Neuron (in vitro differentiated cells): Measurements from ENCODE around the gene ADAMTS6.

Experiments
- H2AFZ ChIP-seq: one replicate; pipeline ENCODE4 v1.6.1; 2013; ENCODE audit warnings: low read depth, mild to moderate bottlenecking, inconsistent platforms, low read length, moderate library complexity
- H3K27me3 ChIP-seq: one replicate; pipeline ENCODE4 v1.6.1; 2013; ENCODE audit warnings: low read length; ENCODE audit not compliant: insufficient read depth
- H3K36me3 ChIP-seq: one replicate; pipeline ENCODE4 v1.6.1; 2013; ENCODE audit warnings: low read length; ENCODE audit not compliant: insufficient read depth
- H3K4me1 ChIP-seq: one replicate; pipeline ENCODE4 v1.6.1; 2013; ENCODE audit warnings: low read length; ENCODE audit not compliant: insufficient read depth
- H3K4me3 ChIP-seq: 2 replicates; pipeline ENCODE4 v1.5.1; 2013; ENCODE audit warnings: mild to moderate bottlenecking, low read length, moderate library complexity
- H3K9me3 ChIP-seq: one replicate; pipeline ENCODE4 v1.6.1; 2013; ENCODE audit warnings: low read length

Gene ADAMTS6

DNA sequence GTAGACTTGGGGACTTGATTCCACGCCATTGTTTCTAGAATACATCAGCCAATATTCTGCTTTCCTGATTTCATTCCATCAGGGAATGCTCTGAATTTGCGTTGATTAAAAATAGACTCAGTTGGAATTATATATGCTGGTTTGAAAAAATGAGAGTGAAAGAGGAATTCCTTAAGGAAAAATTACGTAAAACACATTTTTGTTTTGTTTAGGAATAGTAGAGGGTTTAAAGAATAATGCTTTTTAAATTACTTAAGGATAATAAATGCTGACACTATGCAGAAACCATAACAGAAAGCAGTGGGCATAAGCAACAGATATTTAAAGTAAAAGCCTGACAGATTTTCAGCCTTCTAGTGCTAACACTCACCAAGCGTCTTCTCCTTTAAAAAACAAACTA, 235.0 kb downstream of the ADAMTS6 start:
- H2AFZ ChIP-seq = no peak overlapping the region
- no peak overlapping the region for H3K4me3 ChIP-seq
- H3K4me1 ChIP-seq = no peaks in the 10 kb centered on the region
- no peaks in the 10 kb centered on the region for H3K9me3 ChIP-seq
- H3K27me3 ChIP-seq = no peaks in the 10 kb centered on the region
- no peaks in the 10 kb centered on the region for H3K36me3 ChIP-seq

GRCh38 chr5:65244031-65244430, 237.7 kb downstream of the ADAMTS6 start:
- Histone ChIP-seq H3K27me3 (no peaks in the 10 kb centered on the region), H3K9me3 (no peaks in the 10 kb centered on the region), H3K4me1 (no peaks in the 10 kb centered on the region), H3K36me3 (no peaks in the 10 kb centered on the region), H2AFZ (no peak overlapping the region), H3K4me3 (no peak overlapping the region)

DNA sequence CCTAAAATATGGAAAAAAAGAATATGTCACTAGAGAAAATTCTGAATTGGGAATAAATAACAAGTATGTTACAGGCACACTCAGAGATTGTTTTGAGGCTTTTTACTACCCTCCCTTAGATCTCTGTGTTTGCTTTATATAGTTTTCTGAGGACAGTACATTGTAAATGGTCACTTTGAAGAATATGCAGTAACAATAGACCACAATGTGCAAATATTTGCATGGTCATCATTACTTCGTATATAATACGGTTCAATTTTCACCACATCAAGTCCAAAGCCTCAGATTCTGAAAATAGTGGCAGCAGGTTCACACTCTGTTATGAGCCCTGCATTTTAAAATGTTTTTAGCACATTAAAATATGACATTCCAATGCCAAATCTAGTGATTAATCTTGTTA, 238.6 kb downstream of the ADAMTS6 start:
- Histone ChIP-seq H3K36me3 (no peaks in the 10 kb centered on the region), H3K4me3 (no peak overlapping the region), H3K27me3 (no peaks in the 10 kb centered on the region), H2AFZ (no peak overlapping the region), H3K9me3 (no peaks in the 10 kb centered on the region), H3K4me1 (no peaks in the 10 kb centered on the region)

- H3K4me1 ChIP-seq = no peaks in the 10 kb centered on the region
- H3K27me3 ChIP-seq = no peaks in the 10 kb centered on the region
- H3K4me3 ChIP-seq = no peak overlapping the region
- no peaks in the 10 kb centered on the region for H3K9me3 ChIP-seq
- H3K36me3 ChIP-seq = no peaks in the 10 kb centered on the region
- H2AFZ ChIP-seq = no peak overlapping the region
These were observed 251.9 kb downstream of the ADAMTS6 start for GRCh38 chr5:65229841-65230240.

DNA sequence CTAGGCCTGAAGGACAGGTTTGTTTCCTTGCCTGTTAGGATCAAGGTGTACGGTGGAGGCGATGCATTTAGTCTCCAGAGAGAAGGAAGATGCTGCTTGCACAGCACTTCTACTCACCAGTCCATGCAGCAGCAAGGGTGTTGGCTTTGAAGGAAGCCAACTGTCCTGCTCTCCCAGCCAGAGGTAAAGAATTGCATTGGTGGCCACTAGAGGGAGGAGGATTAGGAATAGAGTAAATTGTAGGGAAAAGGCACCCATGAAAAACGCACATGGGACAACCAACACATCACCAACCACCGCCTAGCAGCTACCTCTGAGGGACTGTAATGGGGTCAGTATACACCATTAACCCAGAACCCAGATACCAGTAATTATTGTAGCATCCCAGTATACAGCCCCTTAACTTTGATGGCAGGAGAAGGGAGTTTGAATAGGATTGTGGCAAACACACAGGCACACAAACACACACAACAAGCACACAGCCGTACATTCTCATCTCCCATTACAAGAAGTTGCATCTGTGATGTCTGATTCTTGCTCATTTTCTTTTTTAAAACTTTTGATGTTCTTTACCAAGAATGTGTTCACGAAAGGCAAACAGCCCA, 267.7 kb downstream of the ADAMTS6 start:
- no peak overlapping the region for H2AFZ ChIP-seq
- H3K4me3 ChIP-seq = no peak overlapping the region
- H3K27me3 ChIP-seq = no peaks in the 10 kb centered on the region
- no peaks in the 10 kb centered on the region for H3K36me3 ChIP-seq
- no peaks in the 10 kb centered on the region for H3K9me3 ChIP-seq
- H3K4me1 ChIP-seq = no peaks in the 10 kb centered on the region

DNA sequence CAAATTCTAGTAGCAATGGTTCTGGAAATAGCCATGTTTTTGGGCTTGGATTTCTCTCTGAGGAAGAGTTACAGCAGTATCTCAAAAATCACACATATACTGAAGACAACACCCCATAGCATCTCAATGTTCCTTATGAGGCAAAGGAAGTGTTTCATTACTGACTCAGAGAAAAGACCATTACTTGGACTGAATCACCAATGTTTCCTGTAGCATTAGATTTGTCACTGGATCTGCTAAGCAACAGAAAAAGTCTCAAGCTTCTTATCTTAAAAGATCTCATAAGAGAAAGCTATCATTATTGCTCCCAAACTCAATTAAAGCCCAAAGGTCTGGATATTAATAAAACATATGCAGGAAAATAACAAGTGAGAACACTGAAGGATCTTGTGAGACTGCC, 272.4 kb downstream of the ADAMTS6 start:
- no peak overlapping the region for H2AFZ ChIP-seq
- H3K9me3 ChIP-seq = no peaks in the 10 kb centered on the region
- H3K4me1 ChIP-seq = no peaks in the 10 kb centered on the region
- no peak overlapping the region for H3K4me3 ChIP-seq
- H3K27me3 ChIP-seq = no peaks in the 10 kb centered on the region
- H3K36me3 ChIP-seq = no peaks in the 10 kb centered on the region

DNA sequence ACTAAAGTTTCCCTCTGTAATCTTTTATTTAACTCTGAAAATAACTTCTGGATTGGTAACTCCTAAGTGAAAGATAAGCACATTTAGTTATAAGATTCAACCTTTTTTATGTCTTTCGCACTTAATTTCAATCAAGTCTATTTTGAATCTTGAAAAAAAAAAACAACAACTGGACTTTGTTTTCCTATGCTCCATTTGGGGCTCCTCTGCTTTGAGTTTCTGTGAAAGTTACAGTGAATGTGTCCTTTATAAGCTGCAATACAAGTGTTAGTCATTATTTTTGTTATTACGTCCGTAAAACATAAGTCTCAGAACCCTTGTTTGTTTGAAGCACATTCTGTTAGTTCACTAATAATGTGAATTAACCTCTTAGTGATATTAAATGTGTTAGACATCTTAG, 276.8 kb downstream of the ADAMTS6 start:
- Histone ChIP-seq H3K9me3 (no peaks in the 10 kb centered on the region), H3K4me3 (no peak overlapping the region), H2AFZ (no peak overlapping the region), H3K27me3 (no peaks in the 10 kb centered on the region), H3K4me1 (no peaks in the 10 kb centered on the region), H3K36me3 (no peaks in the 10 kb centered on the region)

- Histone ChIP-seq H3K4me3 (no peak overlapping the region), H3K27me3 (no peaks in the 10 kb centered on the region), H3K36me3 (no peaks in the 10 kb centered on the region), H3K4me1 (no peaks in the 10 kb centered on the region), H3K9me3 (no peaks in the 10 kb centered on the region), H2AFZ (no peak overlapping the region)
These were observed 278.0 kb downstream of the ADAMTS6 start for GRCh38 chr5:65203746-65204145.

- H3K4me1 ChIP-seq = no peaks in the 10 kb centered on the region
- H3K27me3 ChIP-seq = no peaks in the 10 kb centered on the region
- no peak overlapping the region for H3K4me3 ChIP-seq
- no peaks in the 10 kb centered on the region for H3K9me3 ChIP-seq
- H2AFZ ChIP-seq = no peak overlapping the region
- H3K36me3 ChIP-seq = no peaks in the 10 kb centered on the region
These were observed 281.6 kb downstream of the ADAMTS6 start for GRCh38 chr5:65199993-65200675.

- no peak overlapping the region for H2AFZ ChIP-seq
- H3K36me3 ChIP-seq = no peaks in the 10 kb centered on the region
- no peak overlapping the region for H3K4me3 ChIP-seq
- no peaks in the 10 kb centered on the region for H3K4me1 ChIP-seq
- no peaks in the 10 kb centered on the region for H3K9me3 ChIP-seq
- no peaks in the 10 kb centered on the region for H3K27me3 ChIP-seq
These were observed 283.1 kb downstream of the ADAMTS6 start for GRCh38 chr5:65198456-65199120.

GRCh38 chr5:65197531-65198455, 283.9 kb downstream of the ADAMTS6 start:
- H3K4me3 ChIP-seq = no peak overlapping the region
- H2AFZ ChIP-seq = no peak overlapping the region
- no peaks in the 10 kb centered on the region for H3K4me1 ChIP-seq

DNA sequence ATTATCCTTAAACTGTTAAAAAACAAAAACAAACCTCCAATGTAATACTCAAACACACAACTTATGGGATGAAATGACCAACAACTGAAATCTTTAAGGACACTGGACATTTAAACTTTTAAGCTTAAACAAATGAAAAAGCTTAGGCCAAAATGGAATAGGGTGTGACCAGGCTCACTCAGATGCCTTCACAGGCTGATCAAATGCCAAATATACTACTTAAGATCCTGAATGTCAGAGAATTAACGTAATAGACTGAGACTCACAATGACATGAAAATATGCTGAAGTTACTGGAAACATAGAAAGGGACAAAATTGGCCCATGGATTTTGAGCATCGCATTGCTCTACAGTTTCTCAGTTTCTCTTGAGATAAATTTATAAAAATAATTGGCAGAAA, 286.8 kb downstream of the ADAMTS6 start:
- Histone ChIP-seq H2AFZ (no peak overlapping the region), H3K4me3 (no peak overlapping the region)

More at GRCh38 chr5:65197531-65198455, 283.9 kb downstream of the ADAMTS6 start:
- no peaks in the 10 kb centered on the region for H3K9me3 ChIP-seq
- no peaks in the 10 kb centered on the region for H3K27me3 ChIP-seq
- no peaks in the 10 kb centered on the region for H3K36me3 ChIP-seq

DNA sequence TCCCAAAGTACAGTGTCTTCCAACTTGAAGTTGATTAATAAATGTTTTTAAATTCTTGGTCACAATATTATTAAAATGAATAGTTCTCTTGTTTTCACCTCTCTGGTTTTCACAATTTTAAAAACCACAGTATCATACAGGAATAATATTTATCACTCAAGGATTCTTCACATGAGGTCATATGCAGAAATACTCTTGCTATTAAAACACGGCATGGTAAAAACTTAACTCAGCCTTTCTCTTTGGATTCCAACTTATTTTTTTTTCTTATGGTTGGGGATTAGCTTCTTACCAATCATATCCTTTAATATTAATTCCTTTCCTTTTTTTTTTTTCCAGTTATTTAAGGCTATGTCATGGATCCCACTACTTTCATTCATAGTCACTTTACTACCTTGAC, 289.4 kb downstream of the ADAMTS6 start:
- no peaks in the 10 kb centered on the region for H3K4me1 ChIP-seq
- no peak overlapping the region for H2AFZ ChIP-seq
- H3K36me3 ChIP-seq = no peaks in the 10 kb centered on the region
- no peaks in the 10 kb centered on the region for H3K27me3 ChIP-seq
- no peak overlapping the region for H3K4me3 ChIP-seq
- H3K9me3 ChIP-seq = no peaks in the 10 kb centered on the region

More for the DNA sequence above, 286.8 kb downstream of the ADAMTS6 start:
- Histone ChIP-seq H3K27me3 (no peaks in the 10 kb centered on the region), H3K4me1 (no peaks in the 10 kb centered on the region), H3K36me3 (no peaks in the 10 kb centered on the region), H3K9me3 (no peaks in the 10 kb centered on the region)
